GM19463 (cell line): ENCODE results near the gene FOXO6.

Experiments
- ATAC-seq: cut with Tn5 transposase; IDR thresholded peaks from one replicate; pipeline ENCODE4 v1.9.1; 2021; ENCODE audit warnings: mild to moderate bottlenecking, moderate library complexity; ENCODE audit not compliant: unreplicated experiment

FOXO6 gene

DNA sequence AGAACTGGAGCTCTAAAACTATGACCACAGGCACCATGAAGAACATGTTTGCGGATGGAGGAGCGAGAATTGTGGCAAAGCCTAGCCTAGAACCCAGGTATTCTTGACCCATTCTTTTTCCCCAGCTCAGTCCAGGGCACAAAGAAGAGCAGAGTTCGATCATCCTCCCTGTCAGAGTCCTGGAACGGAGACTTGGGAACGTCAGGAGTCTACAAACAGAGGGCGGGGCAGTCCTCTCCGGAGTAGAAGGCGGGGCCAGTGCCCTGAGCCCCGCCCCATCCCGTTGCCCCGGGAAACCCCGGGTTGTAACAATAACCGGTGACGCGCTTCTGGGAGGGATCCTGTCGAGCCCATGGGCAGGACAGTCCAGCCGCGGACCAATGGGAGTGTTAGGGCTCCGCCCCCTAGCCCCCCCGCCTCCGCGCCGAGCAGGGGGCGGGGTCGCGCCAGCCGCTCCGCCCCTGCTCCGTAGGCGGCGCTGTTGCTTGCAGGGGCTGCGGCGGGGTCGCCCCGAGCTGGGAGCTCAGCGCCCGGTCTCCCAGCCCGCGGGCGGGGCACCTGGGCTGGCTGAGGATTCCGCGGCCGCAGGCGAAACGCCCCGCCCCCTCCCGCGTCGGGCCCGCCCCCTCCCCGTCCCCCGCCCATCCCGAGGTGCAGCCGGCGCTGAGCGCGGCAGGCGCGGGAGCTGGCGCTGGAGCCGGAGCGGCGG lies at the start of gene FOXO6:
Gene FOXO6 (plus strand): TSS at position 649 of the 709 bp plus-strand sequence.
- peak; percentile 87 for ATAC-seq

DNA sequence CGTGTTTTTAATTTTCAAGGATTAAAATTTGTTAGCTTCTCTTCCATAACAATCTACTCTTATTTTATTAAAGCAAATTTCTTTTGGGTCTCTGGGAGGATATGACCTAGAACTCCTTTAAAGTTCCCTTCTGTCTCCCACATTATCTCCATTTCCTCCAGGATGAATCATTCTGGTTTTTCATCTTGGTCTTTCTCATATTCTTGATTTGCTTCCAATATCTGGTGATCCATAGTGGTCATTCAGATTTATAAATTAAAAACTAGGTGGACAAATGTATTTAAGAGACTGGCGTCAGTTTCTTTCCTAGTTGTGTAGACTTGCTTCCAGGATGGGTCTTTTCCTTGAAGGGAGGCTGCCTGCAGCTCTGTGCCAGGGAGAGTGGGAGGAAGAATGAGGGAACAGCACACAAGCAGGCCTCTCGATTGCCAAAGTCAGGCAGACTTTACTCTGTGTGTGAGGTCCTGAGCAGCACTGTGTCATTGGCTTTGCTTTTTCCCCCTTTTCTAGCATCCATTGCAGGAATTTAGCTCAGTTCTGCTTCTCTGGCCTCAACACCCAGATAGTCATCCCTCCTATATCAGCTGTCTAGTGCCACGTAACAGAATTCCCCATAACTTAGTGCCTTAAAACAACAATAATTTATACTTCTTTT lies 48.1 kb upstream of the FOXO6 start:
- ATAC-seq: no peak

DNA sequence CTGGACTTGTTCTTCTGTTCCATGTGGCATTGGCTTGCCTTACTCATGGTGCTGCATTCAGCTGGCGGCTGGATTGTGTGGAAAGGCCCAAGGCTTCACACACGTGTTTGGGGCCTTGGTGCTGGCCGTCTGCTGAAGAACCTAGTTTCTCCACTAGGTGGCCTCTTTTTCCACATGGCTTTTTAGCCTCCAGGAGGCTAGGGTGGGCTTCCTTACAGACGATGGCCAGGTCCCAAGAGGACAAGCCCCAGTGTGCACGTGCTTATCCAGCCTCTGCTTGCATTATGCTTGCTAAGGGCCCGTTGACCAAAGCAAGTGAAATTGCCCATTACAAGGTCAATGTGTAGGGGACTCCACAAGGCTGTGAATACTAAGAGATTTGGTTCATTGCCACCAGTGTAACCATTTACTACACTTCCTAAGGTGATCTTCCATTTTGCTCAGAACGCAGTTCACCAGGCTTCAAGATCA lies 47.5 kb upstream of the FOXO6 start:
- no peak for ATAC-seq

DNA sequence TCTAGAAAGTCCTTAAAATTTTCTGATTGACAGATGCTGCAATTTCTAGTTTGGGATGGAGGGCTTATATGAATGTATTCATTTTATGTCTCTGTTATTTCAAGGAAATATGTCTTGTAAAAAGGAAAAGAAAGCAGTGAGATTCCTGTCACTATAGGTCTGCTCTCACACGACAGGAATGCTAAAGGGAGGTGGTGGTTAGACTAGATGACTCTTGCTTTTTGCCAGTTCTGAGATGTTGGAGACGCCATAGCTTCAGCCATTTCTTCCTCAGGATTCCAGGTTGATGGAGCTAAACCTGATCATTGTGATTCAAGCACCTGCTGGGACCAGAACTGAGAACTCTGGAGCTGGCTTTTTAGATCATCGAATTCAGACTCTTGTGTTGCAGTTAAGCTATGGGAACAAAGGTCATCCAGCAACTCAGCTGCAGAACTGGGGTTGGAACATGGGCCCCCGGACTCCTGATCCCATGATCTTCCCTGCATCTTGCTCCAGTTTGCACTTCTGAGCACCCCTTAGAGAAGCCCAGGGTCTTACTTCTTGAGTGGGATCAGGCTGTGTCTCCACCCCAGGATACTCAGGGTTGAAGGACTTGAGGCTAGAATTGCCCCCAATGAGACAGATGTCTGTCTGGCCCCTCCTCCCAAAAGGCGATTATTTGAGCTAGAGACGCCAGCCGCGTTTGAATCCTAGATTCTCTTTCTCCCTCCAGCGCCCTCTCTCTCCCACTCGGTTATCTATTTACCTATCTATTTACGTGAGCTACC lies 46.7 kb upstream of the FOXO6 start:
- ATAC-seq: no peak

DNA sequence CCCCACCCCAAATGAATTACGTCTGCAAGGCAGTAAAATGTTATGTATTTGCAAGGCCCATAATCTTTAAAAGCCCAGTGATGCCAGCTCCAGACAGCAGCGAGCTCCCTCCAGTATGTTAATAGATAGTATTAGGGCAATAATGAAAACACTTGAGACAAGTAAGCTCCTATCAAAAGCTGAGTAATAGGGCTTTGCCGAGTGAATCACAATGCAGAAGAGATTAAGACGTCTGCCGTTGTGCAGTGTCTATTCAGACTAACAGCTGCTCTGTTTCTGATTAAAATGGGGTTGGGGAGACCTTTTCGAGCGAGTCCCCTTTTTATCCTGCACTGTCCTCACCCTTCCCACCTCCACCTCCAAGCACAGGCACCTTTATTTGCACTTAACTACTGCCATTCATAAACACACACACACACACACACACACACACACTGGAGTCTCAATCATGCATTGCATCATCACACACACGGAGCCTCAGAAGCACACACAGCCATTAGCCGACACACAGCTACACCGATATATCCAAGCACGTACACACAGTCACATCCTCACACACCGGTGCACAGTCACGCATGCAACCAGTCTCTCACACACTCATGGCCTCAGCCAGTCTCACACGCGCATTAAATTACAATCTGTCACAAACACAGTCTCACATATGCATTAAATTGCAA lies 46.0 kb upstream of the FOXO6 start:
- ATAC-seq: no peak

DNA sequence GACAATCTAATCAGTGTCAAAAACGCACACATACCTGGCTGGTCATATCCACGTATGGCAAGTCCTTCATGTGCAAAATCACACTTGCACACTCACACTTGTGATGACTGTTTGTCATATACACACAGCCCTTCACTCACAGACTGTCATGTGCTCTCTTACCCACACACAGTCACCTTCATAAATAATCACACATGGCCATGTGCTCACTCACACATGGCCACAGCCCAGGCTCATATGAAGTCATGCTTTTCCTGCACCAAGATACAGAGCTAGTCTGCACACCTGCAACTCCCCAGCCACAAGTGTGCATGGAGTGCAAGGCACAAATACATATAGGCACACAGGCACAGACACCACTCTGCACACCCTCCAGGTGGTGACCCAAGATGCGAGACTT lies 45.4 kb upstream of the FOXO6 start:
- no peak for ATAC-seq

DNA sequence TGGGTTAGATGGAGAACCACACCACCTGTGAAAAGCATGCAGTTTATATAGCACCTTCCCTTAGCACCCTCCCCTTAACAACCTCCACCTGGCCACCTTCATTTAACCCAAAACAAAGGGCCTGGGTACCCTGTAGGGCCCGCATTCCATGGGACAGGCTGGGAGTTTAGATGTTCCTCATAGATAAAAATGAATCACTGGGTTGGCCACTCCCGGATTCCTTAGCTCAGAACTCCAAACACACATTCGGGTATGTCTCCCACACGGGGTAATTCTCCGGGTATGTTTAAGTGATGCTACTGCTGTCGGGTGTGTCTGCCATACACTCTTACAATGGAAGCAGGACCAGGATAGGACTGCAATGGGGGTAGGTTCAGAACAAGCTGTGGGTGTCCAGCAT lies 43.9 kb upstream of the FOXO6 start:
- no peak for ATAC-seq

DNA sequence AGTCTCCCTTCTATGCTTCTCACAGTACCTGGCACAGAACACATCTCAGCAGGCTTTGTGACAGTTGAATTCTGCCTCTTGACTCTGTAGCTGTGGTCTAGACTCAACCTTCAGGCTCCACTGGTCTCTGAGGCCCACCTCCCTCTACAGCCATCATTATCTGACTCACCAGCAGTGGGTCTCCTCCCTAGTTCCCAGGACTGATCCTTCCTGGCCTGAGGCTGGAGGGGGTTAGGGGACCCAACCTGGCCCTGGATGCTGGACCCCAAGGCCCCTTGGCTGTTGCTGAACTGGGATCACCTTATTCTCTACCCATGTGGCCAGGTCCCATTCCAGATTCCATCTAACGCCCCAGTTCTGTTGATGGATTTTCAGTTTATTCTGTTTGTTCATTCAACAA lies 43.1 kb upstream of the FOXO6 start:
- ATAC-seq: no peak

DNA sequence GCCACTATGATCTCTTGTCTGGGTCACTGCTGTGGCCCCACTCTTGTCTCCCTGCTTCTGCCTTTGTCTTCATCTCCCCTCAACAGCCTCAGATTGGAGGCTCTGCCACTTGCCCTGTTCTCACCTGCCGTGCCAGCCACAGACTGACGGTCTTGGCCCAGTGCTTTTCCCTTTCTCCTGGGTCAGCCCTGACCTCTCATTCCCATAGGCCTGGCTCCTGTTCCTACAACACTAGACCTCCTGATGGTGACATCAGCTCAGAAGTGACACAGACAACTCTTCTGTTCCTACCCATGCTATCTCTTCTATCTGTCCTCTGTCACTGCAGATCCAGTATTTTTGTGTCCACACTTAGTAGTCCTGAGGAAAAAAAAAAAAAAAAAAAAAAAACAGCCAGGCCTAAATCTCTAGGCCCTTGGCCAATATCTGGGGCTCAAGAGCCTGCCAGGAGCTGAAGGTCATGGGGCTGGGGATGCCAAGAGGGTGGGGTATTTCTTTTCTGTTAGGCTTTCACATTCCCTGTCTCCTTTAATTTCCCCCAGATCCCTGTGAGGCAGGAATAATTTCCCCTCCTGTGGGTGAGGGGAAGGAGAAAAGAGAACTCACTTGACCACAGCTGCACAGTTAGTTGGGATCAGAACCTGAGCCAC lies 42.0 kb upstream of the FOXO6 start:
- ATAC-seq: no peak

DNA sequence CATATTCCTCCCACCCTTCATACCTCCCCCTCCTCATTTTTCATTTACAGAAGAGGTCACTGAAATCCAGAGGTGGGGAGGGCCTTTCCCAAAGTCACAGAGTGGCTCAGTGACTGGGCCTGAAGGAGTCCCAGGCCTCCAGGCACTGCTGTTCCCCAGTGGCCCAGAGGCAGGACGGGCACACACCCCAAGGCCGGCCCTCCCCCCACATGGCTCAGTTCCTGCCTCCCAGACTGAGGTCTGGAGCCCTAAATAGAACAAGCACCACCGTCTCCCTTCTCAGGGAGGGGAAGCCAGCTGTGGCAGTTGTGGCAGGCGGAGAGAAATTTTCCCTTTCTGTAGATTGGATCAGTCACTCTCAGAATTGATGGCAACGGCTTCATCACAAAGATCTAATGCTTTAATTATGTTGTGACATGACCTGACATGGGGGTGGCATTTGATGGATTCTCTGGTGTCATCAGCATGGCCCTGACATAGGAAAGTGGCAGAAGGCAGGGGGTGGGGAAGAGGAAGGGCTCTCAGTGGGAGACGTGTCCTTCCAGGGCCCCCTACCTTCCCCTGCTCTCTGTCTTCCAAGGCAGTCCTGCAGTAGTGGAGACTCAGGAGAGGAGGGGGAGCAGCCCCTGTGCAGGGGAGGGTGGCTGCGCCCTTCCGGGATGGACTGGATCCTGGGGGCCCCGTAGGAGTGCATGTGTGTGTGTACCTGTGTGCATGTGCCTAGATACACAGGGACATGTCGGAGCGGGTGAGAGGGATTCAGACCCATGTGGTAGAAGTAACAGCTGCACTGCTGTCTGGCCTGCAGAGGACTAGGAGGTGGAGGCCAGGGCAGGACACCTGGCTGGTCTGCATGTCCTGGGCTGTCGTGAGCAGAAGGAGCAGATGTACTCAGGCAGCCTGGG lies 41.2 kb upstream of the FOXO6 start:
- ATAC-seq: no peak

DNA sequence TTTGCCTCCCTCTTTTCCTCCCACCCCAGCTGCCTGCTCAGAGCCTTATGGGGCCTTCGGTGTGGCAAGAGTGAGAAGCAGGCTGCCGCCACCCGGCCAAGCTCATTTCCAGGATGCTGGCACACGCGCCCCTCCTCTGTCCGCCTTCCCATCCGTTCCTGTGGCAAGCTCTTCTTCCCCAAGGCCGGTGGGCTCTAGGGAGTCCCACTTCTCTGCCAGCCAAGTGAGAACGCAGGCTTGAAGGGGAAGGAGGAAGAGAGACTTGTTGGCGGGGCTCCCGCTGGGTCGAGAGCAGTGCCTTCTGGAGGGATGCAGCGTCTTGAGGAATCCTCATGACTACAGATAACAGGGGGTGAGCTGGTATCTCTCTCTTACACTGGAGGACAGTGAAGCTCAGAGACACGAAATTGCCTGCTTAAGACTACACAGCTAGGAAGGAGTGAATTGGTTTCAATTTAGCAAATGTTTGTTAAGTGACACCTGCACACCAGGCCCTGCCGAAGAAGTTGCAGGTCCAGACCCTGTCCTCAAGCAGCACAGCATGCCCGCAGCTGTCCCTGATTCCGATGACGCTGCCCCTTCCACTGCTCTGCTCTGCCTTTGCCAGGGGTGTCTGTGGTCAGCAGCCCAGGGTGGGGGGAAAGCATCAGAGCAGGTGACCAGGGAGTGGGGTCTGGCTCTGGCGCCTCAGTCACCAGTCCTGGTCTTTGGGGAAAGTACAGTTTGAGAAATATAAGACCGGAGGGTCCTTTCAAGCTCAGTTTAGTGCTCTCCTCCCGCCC lies 40.1 kb upstream of the FOXO6 start:
- ATAC-seq: no peak

DNA sequence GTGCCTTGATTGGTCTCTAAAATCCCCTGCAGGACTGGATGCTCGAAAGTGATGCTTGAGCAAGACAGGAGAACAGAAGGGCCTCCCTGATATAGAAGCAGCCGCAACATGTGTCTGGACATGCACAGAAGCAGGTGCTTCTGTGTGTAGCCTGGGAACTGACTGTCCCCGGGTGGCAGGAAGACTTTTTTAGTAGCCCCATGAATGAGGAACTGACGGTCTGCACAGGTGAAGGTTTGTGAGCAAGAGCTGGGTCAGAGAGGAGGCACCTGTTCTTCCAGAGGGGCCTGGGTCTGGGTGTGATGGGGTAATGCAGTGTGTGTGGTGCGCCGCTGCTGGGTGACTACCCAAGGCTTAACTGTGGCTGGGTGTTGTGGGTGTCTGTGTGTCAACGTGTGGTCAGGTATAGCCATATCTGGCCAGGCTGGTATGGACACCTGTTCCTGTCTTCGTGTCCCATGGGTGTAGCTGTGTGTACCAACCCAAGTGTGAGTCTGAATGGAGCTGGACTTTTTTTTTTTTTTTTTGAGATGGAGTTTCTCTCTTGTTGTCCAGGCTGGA lies 39.1 kb upstream of the FOXO6 start:
- ATAC-seq: no peak

DNA sequence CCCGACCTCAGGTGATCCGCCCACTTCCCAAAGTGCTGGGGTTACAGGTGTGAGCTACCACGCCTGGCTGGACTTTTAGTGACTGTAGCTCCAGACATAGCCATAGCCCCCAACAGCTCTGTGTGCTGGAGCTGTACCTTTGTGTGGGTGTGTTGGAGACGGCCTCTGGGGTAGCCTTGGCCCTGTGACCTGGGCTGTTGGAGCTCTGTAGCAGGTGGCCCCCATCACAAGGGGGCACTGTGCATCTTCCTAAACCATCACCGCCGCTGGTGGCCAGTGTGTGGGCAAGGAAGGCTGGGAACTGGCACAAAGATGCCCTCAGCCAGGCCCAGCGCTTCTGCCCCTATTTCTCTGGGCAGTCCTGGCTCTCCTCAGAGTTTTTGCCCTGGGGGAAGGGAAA lies 38.4 kb upstream of the FOXO6 start:
- no peak for ATAC-seq

DNA sequence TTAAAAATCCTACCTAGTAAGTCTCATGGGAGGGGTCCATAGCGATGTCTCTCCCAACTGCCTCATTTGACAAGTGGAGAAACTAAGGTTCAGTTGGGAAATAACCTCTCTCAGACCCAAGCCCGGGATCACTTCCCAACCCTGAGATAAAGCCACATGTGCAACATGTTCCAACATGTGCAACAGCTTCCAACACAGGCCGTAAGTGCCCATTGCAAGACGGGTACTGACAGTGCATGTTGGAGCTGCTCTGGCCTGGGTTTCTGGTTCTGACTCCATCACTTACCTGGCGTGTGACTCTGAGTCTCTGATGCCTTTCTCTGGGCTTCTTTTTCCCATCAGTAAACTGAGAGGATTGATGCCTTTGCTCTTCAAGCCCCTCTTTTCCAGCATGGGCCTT lies 38.0 kb upstream of the FOXO6 start:
- no peak for ATAC-seq

DNA sequence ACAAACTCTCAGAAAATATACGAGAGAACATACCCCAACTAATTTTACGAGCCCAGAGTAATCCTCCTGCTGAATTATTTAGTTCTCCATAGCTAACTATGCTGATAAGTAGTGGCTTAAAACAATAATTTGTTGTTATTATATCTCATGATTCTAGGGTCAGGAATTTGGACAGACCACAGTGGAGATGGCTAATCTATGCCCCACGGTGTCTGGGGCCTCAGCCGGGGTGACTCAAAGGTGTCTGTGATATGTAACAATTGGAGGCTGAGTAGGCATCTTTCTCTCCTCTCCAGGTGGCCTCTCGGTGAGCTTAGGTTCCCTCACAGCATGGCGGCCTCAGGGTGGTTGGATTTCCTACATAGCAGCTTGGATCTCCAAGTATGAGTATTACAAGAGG lies 35.4 kb upstream of the FOXO6 start:
- ATAC-seq: no peak

DNA sequence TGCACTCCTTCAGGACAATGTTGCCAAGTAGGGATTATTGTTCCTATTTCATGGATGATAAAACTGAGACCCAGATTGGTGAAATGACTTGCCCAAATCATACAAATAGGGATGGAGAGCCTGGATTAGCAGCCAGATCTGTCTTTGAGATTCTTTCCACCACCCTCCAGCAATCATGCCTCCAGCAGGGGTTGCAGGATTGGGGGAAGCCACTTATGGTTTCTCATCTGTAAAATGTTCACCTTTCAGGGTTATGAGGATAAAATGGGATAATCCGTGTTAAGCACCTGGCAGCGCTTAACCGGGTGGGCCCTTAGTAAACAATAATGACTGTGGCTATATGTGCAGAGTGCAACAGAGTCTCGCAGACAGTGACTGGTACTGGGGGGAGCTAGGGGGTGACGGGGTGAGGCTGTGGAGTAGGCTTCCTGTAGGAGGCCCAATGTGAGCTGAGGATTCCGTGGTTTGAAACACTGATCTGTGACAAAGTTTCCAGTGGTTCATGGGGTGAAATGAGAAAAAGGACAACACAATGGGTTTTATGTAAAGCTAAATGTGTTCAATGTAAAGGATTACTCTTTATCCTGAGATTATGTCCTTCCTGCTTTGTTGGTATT lies 33.7 kb upstream of the FOXO6 start:
- no peak for ATAC-seq

DNA sequence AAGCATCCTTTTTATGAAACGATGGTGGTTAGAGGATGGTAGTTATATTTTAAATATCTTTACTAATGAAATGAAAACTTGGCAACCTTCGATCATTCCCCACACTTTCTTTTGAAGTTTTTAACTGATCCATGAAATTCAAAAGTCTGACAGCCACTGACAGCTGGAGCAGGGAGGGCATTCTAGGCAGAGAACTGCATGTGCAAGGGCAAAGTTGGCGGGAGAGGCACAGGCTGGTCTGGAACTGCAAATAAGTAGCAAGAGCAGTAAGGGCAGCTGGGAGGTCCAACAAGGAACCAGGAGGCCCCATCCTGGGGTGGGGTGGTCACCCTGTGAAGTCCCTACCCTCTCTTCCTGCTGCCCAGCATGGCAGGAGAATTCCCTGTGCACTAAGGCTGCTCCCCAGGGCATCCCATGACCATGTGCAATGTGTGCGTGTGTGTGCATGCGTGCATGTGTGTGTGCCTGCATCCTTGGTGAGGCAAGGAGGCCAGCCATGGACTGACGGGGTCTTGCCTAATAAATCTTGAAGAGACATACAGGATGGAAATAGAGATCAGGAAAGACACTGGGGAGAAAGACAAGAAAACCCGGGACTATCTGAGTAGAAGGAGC lies 33.1 kb upstream of the FOXO6 start:
- no peak for ATAC-seq
